Measurements from ENCODE around the gene ZIC3. TPM values are rescaled to one million over a fixed set of nuclear protein-coding genes. Genes with fewer than 3 reads are reported as not detected.

The ZIC3 gene
- not detected in 2 replicates for total RNA-seq (2022)
- Bru-seq, nascent RNA: not detected
- BruChase-seq, experiment 1, labeled RNA remaining after a 2-hour chase: not detected
- not detected for BruChase-seq, experiment 2, labeled RNA remaining after a 6-hour chase
- long read RNA-seq: 0 reads

DNA sequence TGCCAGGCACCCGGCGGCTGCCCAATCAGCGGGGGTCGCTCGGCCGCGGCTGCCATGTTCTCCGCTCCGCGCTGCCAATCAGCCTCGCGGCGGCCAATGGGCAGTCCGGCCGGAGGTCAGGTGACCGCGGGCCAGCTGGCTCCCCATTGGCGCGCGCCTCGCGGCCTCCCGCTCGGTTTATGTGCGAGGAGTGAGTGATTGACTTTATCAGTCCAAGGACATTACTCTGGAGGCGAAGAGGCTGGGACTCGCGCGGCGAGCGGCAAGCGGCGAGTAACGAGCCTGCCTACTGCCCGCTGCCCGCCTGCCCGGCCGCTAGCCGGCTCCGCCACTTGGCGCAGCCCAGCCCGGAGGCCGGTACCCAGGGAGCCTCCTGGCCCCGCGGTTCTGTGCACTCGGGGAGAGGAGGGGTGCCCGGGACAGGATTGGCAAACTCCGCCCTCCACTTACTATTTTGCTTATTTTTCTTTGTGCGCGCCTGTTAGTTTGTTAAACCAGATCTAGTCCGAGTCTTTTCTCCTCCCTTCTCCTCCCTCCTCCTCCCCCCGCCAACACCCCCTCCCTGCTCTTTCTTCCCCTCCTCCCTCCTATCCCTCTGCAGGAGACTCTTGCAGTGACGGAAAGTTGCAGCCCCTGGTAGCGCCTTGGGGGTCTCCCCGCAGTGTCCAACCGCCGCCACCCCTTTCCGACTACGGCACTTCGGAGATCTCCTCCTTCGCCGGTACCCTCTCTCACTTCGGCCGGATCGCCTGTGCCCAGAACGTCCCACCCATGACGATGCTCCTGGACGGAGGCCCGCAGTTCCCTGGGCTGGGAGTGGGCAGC lies at the start of gene ZIC3:
TSS of gene ZIC3 (plus strand) at position 207 of the 825 bp plus-strand sequence. CDS start at position 772, 565 bp downstream.
- no peak for DNase-seq
- no peak within 1 kb of the TSS for H3K27ac Mint-ChIP-seq (ENCODE audit: unreplicated experiment)
- no TSS peak for BruUV-seq (replicated peaks)
- intact Hi-C loops (cut with micrococcal nuclease; ENCODE audit: unreplicated experiment): no loop called here
- ChIA-PET POLR2A (no interaction called here), CTCF (no interaction called here)
- Histone ChIP-seq H3K27me3 (replicated peaks; ENCODE audit: control insufficient read depth, insufficient read depth, low read length) (no peaks in the 10 kb centered on the region), H3K36me3 (ENCODE audit: control insufficient read depth, insufficient read depth, low read length) (no peaks in the 10 kb centered on the region), H3K4me1 (no peaks in the 10 kb centered on the region), H3K9me3 (no peaks in the 10 kb centered on the region), H3K4me3 (ENCODE audit: low read depth, low read length) (no peak within 1 kb of the TSS)
- no peak within 1 kb of the TSS for H3K4me3 Mint-ChIP-seq (ENCODE audit: unreplicated experiment)
- TF ChIP-seq, protein P1, sequence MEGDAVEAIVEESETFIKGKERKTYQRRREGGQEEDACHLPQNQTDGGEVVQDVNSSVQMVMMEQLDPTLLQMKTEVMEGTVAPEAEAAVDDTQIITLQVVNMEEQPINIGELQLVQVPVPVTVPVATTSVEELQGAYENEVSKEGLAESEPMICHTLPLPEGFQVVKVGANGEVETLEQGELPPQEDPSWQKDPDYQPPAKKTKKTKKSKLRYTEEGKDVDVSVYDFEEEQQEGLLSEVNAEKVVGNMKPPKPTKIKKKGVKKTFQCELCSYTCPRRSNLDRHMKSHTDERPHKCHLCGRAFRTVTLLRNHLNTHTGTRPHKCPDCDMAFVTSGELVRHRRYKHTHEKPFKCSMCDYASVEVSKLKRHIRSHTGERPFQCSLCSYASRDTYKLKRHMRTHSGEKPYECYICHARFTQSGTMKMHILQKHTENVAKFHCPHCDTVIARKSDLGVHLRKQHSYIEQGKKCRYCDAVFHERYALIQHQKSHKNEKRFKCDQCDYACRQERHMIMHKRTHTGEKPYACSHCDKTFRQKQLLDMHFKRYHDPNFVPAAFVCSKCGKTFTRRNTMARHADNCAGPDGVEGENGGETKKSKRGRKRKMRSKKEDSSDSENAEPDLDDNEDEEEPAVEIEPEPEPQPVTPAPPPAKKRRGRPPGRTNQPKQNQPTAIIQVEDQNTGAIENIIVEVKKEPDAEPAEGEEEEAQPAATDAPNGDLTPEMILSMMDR (IDR thresholded peaks at IDR 0.05; ENCODE audit: insufficient read depth in 1 of 2, low read depth in 1 of 2, low read length in 1 of 2, severe bottlenecking in 1 of 2, unreplicated experiment in 1 of 2): no peak
- no peaks in the 10 kb centered on the region for H3K9me3 Mint-ChIP-seq (ENCODE audit: unreplicated experiment)
- no peaks in the 10 kb centered on the region for H3K36me3 Mint-ChIP-seq (ENCODE audit: insufficient read depth, unreplicated experiment)
- no peaks in the 10 kb centered on the region for H3K4me1 Mint-ChIP-seq (ENCODE audit: low read depth, unreplicated experiment)
- H3K27me3 Mint-ChIP-seq (ENCODE audit: insufficient read depth, unreplicated experiment): no peaks in the 10 kb centered on the region

DNA sequence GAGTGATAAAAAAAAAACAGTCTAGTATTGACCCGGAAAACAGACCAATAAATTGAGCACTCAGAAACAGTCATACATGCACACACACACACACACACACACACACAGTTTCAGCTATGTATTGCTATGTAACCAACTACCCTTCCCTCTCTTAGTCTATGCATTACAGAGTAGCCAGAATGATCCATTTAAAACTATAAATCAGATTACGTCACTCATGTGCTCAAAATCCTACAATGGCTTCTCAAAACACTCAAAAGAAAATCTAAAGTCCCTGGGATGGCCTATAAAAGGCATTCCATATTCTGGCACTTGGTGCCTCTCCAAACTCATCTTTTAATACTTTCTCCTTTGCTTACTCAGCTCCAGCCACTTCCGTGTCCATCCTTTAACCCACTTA lies 46.5 kb upstream of the ZIC3 start:
- Histone ChIP-seq H3K4me1 (no peaks in the 10 kb centered on the region), H3K27me3 (replicated peaks; ENCODE audit: control insufficient read depth, insufficient read depth, low read length) (no peaks in the 10 kb centered on the region), H3K4me3 (ENCODE audit: low read depth, low read length) (no peak overlapping the region), H3K36me3 (ENCODE audit: control insufficient read depth, insufficient read depth, low read length) (no peaks in the 10 kb centered on the region), H3K9me3 (no peaks in the 10 kb centered on the region)
- ChIA-PET POLR2A (no interaction called here), CTCF (no interaction called here)
- BruUV-seq (replicated peaks): no TSS peak
- TF ChIP-seq, protein P1 (IDR thresholded peaks at IDR 0.05; ENCODE audit: insufficient read depth in 1 of 2, low read depth in 1 of 2, low read length in 1 of 2, severe bottlenecking in 1 of 2, unreplicated experiment in 1 of 2): no peak
- no peak overlapping the region for H3K4me3 Mint-ChIP-seq (ENCODE audit: unreplicated experiment)
- intact Hi-C loops (cut with micrococcal nuclease; ENCODE audit: unreplicated experiment): no loop called here
- no peaks in the 10 kb centered on the region for H3K9me3 Mint-ChIP-seq (ENCODE audit: unreplicated experiment)
- H3K36me3 Mint-ChIP-seq (ENCODE audit: insufficient read depth, unreplicated experiment): no peaks in the 10 kb centered on the region
- H3K27me3 Mint-ChIP-seq (ENCODE audit: insufficient read depth, unreplicated experiment): peaks cover 6% of the 10 kb centered on the region
- H3K27ac Mint-ChIP-seq (ENCODE audit: unreplicated experiment): no peak overlapping the region
- H3K4me1 Mint-ChIP-seq (ENCODE audit: low read depth, unreplicated experiment): no peaks in the 10 kb centered on the region
- DNase-seq: no peak

DNA sequence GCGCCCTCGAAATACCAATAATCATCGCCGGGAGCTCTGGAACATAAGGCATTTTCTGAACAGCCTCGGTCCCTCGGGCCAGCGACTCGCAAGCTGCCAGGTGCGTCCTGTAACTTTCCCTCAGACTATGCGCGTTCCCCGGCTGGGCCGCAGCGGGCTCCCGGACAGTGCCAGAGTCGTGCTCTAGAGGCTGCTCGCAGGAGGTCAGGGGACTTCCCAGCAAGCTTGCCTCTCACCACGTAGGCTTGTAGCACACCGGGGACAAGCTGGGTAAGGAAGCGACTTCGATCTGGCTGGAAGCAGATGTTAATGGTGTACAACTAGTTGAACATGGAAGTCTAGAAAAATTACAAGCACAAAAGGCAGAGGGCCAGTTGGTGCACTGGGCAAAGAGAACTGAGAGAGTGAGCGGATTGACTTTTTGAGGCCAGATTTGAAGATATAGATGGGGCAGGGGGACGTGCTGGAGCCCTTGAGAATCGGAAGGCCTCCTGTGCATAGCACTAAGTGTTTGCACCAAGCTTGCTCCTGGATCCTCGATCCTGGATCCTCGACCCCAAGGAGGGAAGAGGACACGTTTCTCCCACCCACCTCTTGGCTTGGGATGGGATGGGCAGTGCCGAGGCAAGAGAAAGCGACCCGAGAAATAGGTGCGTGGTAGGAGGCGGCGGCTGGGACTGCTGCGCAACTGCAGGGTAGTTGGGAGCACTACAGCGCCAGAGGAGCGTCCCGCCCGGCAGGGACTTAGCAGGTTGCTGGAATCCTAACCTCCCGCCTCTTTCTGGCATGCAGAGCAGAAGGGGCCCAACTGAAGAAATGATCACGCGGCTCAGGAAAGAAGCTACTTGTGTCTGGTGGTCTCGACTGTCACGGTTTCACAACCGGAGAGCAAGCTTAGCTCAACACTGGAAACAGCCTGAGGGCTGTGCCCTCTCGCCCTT lies 19.9 kb upstream of the ZIC3 start:
- peaks cover 2% of the 10 kb centered on the region for H3K27me3 Mint-ChIP-seq (ENCODE audit: insufficient read depth, unreplicated experiment)
- H3K27ac Mint-ChIP-seq (ENCODE audit: unreplicated experiment): no peak overlapping the region
- CTCF ChIA-PET: no interaction called here
- Histone ChIP-seq H3K9me3 (no peaks in the 10 kb centered on the region), H3K4me3 (ENCODE audit: low read depth, low read length) (no peak overlapping the region), H3K36me3 (ENCODE audit: control insufficient read depth, insufficient read depth, low read length) (no peaks in the 10 kb centered on the region), H3K4me1 (no peaks in the 10 kb centered on the region), H3K27me3 (replicated peaks; ENCODE audit: control insufficient read depth, insufficient read depth, low read length) (no peaks in the 10 kb centered on the region)
- no peak overlapping the region for H3K4me3 Mint-ChIP-seq (ENCODE audit: unreplicated experiment)
- TF ChIP-seq, protein P1 (IDR thresholded peaks at IDR 0.05; ENCODE audit: insufficient read depth in 1 of 2, low read depth in 1 of 2, low read length in 1 of 2, severe bottlenecking in 1 of 2, unreplicated experiment in 1 of 2): no peak
- H3K36me3 Mint-ChIP-seq (ENCODE audit: insufficient read depth, unreplicated experiment): no peaks in the 10 kb centered on the region
- no peaks in the 10 kb centered on the region for H3K9me3 Mint-ChIP-seq (ENCODE audit: unreplicated experiment)
- BruUV-seq (replicated peaks): no TSS peak
- intact Hi-C loops (cut with micrococcal nuclease; ENCODE audit: unreplicated experiment): no loop called here
- POLR2A ChIA-PET: no interaction called here
- no peak for DNase-seq
- H3K4me1 Mint-ChIP-seq (ENCODE audit: low read depth, unreplicated experiment): no peaks in the 10 kb centered on the region
